Epidermal melanocyte (primary cell): ENCODE data around the gene SOX21.

ENCODE experiments used
- DNase-seq: peaks from one replicate; pipeline ENCODE4 v3.0.0; 2011; ENCODE audit warnings: low spot score; ENCODE audit not compliant: insufficient read length

The SOX21 gene

DNA sequence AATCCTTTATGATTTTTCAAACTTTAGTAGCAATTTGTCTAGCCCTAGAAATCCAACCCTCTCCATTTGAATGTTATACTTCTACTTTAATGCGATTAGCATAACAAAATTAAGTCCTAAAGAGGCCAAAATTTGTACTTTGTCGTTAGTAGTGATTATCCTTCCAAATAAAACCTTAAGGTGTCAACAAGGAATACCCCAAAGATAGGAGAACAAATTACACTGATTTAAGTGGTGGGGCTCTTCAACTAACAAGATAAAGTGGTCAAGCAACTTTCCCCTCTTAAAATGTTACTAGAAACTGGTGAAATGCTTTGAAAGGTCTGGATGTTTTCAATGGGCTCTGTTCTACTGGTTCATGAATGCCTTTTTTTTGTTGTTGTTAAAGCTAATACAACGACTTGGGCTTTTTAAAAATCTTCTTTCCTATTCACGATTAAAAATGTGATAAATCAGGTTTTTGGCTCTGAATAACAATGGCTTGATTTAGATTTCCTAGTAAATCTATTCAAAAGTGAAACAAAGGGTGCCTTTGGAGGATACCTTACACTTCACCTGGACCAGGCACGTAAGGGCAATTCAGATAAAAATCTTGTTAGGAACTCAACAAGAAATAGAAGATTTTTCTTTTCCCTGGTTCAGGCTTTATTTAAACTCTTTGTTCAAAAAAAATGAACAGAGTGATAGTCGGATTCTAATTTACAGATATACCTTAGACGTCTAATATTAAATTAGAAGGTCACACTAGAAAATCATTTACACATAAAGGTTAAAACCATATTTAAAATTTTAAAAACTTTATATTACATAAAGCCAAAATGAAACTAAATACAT lies 3.1 kb downstream of the SOX21 start:
- DNase-seq: no peak

DNA sequence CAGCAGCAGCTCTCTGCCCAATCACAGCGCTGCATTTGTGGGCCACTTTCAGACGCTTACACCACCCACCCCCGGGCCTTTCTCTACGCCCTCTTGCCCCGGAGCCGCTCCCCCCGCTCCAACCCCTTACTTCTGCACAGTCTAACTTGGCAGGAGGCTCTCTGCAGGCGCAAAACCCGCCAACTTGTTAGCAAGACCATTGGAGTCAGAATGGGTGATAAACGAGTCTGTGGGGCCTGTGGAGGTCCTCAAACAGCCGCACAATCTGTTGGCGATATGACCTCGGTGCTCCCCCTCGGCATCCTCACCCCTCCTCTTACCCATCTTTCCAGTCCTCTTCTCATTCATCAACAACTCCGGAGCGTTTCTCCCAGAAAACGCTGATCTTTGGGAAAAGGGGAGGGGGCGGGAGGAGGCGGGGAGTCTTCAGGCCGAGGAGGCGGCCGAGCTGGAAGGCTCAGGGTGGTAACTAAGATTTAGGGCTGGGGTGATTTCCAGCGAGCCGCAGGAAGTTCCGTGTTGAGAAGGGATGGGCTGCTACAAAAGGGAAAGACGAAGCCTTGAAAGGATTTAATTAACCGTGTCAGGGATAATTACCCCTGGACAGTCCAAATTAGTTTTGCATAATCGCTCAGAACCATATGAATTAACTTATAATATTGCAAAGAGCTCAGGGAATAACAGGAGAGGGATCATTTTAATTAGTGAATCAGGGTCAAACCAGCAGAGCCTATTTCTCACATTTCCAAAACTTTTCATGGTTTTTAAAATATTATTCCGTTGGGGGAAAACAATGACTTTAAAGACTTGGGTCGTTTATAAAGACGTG lies 4.1 kb downstream of the SOX21 start:
- DNase-seq: no peak

DNA sequence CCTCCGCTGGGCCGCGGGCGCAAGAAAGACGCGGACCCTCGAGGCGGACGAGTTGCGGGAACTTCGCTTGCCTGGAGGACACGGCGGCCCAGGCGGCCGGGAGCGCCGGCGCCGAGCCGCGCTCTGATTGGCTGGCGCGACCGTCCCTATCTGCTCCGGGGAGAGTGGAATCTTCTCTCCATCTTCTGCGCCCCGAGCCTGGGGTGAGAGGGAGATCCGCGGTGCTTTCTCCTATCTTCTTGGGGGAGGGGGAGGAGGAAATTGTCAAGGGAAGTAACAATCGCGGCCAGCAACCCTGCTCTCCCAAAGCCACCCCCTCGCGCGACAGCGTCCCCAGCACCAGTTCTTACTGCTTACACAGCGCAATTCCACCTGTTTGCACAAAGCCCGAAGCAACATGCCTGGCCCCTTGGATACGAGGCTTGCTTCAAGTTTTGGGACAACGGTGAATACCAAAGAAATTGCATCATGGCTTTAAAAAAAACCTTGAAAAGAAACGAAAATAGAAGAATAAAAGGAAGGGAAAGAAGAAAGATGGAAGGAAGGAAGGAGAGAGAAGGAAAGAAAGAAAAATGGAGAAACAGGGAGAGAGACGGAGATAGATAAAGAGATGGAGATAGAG lies 4.8 kb downstream of the SOX21 start:
- DNase-seq: no peak

DNA sequence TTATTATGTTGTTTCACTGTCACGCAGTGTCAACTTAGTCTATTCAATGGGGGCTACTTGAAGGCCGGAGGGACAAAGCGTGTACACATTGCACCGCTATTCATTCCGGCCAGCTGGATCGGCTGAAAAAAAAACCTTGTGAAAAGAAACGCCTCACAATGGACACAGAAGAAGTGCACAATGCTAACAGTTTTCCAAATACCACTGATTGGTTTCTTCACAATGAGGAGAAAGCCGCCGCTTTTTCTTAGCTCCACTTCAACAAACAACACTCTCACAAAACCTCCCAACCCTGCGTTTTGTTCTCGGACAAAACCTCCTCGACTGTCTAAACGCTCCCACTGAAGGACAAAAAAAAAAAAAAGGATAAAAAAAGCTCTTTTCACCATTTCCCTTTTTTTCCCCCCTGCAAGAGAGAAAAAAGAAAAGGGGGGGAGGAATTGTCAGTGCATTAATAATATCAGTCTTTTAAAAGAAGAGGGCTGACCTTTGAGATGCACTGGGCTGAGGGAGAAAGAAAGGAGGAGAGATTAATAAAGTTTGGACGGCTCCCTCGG lies 5.4 kb downstream of the SOX21 start:
- no peak for DNase-seq

DNA sequence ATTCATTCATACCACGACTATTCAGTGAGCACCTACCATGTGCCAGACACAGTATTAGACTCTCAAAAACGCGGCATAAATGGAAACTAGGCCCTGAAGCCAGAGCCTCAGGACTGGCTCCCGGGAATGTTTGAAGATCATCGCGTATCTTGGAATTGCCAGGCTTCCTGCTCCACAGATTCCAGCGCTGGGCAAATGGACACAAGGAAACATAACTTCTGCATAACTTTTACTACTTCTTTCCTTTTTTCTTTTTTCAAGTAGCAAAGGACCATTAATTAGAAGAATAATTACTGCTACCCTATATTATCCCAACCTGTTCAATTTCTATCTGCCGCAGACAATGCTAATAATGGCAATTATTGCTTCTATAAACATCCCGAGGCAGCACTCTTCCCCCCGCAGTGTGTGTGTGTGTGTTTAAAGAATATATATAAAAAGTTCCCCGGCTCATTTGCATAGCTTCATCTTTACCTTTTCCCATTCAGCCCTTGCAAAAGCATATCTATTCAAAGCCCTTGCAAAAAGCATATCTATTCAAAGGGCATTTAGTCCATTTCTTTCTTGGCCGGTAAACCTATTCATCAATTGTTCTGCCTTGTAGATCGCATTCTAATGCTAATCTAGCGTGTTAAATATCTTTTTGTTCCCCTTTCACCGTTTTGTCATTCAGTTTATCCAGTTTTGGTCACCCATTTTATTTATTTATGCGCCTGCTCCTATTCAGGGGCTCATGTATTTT lies 6.1 kb downstream of the SOX21 start:
- DNase-seq: no peak

DNA sequence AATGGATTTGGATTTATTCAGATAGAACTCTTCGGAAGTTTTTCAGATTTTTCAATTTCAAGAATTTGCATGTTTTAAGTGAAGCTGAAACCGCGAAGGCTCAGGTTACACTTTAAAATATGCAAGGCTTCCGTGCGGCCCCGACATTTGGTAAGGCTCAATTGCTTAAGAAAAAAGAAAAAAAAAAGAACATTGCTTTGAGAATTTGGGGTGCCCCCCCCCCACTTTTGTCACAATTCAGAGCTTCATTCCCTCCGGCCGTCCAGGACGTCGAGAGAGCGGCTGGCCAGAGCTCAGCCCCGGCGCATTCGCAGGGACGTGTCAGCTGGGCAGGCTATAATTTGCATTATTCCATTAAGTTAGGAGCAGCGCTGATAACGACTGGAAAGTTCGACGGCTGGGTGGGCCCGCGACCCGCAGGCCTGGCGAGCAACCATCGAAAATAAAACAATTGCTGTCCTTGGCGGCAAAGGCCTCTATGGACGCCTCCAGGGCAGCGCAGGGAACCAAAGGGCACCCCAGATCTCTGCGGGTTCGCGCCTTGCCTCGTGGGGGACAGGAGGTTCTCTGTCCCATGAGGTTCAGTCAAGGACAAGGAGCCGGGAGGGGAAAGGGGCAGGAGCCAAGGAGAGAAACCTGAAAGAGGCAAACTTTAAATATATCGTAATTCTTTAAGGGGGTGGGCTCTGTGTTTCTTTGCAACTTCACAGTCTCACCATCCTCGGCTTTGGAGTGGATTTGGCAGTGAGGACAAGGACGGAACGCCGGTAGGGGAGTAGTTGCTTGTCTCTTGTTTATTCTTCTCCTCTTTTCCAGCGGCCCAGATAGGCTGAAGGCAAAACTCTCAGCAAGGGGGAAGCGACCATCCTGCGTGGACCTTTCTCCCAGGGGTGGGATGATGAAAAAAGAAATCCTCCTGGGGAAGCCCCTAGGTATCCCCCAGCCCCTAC lies 7.0 kb downstream of the SOX21 start:
- no peak for DNase-seq

DNA sequence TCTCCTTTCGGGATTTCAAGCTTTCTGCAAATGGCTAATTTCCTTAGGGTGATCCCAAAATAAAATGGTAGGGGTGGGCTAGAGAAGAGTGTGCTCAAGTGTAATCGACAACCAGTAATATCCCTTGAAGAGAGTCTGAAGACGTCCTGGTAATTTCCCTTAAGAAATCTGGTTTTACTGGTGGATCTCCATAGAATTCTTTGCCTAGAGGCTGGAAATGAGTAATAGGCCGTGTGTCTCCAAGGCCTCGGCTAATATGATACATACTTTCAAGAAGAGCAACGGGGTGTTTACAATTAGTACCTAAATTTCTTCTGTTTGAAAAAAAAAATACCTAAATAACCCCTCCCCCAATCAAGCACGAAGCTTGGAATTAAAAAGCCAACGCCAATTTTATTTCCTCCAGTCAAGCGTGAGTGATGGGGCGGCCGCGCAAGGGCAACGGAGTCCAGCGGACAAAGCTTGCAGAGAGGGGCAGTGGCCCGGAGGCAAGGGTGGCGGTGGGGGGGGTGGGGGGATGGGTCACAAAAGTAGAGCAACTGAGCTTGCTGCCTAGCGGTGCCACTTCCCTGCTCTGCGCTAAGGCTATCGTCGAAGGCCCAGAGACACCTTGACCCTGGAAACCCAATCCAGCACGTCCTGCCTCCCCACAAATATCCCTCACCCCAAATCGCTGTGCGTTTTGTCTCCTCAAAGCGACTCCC lies 7.8 kb downstream of the SOX21 start:
- no peak for DNase-seq

DNA sequence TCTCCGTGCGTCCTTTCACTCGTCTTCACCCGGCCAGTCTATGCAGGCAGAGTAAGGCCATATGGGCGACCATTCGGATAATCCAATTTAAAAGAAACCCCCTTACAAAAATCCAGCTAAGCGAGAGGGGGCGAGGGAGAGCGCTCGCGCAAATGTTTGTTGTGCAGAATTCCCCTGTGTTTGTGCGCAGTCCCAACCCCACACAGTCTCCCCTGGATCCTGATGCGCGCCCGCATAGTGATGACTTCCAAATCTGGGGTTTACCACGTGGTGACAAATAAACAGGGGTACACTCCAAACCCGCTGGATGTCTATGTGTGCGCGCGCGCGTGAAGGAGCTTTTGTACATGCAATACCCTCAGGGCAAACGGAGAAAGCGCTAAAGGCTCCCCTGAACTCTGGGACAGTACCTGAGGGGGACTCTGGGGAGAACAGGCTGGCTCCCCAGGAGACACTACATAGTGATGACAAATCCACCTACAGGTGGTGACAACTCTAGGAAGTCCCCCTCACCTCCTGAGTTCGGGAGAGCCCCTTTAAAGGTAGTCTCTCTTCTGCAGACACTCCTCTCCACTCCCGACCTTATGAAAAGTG lies 8.5 kb downstream of the SOX21 start:
- DNase-seq: no peak

DNA sequence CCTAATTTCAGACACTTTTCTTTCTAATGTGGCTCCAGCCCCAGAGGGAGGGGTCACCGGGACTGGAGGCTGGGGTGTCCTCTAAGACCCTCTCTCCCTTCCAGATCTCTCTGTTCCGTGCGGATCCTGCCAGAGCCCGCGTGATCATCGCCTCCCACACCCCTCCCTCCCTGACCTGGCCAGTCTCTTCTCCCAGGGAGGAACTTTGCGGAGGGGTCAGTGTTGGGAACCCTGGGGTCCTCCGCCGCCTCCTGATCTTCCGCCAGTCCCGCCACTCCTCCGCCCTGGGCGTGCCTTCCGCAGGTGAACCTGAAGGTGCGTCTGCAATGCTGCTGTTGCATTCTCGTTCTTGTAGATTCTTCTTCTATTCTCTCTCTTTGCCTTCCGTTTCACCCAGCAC lies 9.1 kb downstream of the SOX21 start:
- DNase-seq: no peak

DNA sequence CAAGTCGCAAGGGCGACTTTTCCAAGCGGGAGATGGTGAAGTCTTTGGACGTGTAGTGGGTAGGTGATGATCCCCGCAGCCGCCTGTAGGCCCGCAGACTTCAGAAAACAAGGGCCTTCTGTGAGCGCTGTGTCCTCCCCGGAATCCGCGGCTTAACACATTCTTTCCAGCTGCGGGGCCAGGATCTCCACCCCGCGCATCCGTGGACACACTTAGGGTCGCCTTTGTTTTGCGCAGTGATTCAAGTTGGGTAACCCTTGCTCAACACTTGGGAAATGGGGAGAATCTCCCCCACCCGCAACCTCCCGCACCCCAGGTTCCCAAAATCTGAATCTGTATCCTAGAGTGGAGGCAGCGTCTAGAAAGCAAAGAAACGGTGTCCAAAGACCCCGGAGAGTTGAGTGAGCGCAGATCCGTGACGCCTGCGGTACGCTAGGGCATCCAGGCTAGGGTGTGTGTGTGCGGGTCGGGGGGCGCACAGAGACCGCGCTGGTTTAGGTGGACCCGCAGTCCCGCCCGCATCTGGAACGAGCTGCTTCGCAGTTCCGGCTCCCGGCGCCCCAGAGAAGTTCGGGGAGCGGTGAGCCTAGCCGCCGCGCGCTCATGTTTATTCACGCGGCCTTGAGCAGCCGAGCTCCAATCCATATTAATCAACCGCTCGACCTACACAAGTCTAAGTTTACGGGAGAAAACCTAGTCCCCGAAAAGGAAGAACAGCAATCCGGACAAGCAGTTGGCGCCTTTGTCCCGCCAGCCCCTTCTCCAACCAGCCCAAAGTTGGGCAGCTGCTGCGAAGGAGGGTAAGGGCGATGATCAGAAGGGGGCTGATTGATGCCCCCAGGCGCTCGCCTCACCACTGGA lies 9.9 kb downstream of the SOX21 start:
- no peak for DNase-seq

DNA sequence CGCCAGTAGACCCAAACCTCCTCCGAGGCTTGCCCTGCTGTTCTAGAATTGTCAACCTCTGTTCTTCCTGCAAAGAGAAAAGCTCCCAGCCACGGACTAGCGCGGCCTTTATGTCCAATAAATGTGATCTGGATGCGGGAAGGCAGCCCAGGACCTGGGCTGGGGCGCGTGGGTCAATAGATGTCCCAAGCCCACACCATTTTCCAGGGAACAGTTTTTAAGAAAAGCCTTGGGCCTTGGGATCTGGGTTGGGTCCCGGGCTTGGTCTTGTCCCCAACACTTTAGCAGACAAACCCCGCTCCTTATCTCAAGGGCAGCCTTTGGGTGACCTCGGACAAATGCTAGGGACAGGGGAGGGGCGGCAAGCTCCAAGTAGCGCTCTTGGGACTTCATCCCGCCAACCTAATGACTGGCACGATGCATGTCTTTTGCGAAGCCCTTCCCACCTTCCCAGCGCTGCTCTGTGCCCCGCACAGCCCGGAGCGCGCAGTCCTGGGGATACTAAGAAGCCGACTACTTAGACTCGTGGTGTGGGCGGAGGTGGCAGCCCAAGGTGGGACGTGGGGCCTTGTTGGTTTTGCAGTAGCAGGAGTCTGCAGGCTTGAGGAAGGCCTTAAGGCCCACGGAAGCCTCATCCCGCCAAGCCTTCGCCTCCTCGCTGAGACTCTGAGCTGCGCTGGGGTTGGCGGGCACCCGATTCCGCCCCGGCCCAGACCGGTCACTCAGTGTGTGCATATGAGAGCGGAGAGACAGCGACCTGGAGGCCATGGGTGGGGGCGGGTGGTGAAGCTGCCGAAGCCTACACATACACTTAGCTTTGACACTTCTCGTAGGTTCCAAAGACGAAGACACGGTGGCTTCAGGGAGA lies 10.8 kb downstream of the SOX21 start:
- DNase-seq: no peak

DNA sequence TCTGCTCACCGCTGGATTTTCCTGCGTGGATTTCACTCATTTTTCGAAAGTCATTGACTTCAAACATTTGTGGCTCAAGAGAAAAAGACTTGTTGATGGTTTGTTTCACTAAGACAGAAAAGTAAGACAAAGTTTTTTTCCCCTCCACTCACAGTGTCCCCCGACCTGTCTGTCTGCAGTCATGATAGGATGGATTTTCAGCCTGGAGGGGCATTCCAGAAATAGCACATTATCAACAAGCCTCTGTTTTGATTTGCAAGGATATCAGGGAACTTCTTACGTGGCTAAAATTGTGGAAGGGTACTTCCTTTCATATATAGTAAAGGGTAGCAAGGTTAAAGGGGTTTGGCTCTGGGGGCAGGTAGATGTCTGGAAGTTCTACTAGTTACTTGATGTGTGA lies 11.8 kb downstream of the SOX21 start:
- DNase-seq: no peak

DNA sequence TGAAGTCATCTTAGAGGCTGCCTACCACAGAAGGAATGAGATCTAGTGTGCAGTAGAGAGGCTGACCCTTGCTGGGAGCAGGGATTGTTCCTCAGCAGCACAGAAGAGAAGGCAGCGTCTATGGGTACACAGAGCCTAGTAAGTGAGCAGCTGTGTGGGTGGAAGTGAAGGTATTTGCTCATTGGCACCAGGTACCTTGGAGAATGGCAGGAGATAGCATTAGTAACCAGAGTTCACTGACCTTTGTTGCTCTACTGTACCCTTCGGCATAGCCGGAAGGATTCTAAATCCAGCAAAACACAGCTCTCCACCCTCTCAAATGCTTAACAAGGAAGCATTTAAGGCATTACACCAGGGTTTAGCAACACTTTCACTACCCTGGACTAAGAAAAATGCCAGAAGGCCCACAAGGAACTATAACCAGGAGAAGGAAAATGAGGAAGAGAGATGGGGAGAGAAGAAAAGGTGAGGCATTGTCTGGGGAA lies 12.3 kb downstream of the SOX21 start:
- no peak for DNase-seq

DNA sequence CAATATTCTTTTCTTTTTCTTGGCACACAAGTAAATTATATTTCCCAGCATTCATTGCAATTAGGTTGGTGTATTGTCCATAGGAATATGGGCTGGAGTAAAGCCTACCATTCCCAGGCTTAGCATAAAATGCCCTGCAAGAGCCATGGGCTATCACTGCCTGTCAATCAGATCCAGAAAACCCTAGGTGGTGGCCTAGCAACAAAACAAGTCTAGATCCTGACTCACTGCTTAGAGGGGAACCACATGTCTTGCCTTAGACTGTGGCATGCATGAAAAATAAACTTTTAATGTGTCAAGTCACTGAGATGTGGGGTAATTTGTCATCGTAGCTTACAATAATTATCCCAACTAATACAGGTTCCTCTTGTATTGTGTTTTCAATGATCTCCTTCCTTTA lies 16.2 kb downstream of the SOX21 start:
- no peak for DNase-seq

DNA sequence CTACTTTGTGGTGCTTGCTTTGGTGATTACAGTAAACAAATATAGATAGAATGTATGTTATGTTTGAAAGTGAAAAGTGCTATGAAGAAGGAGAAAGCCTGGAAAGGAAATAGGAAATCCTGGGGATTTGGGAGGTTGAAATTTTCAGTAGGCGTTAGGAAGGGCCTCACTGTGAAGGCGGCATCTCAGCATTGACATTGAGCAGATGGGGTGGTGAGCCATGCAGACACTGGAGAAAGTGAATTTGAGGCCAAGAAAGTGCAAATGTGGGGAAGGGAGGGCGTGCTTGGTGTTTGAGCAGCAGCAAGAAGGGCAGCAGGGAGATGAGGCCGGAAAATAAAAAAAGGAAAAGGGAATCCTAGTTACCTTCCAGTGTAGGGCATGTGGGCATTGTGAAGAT lies 20.3 kb downstream of the SOX21 start:
- no peak for DNase-seq

DNA sequence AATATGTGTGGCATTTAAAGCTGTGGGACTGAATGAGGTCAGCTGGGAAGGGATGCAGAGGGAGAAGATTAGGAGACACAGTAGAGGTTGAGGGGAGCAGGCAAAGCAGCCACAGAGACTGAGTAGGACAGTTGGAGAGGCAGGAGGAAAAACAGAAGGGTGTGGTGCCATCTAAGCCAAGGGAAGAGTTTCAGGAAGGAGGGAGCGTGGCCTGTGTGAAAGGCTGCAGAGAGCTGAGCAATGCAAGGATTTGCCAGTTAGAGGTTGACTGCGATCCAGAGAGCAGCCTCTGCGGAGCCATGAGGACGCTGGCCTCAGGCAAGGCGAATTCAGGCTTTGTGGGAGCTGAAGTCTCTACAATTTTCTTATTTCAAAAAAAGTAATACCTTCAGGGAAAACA lies 28.9 kb downstream of the SOX21 start:
- DNase-seq: no peak

DNA sequence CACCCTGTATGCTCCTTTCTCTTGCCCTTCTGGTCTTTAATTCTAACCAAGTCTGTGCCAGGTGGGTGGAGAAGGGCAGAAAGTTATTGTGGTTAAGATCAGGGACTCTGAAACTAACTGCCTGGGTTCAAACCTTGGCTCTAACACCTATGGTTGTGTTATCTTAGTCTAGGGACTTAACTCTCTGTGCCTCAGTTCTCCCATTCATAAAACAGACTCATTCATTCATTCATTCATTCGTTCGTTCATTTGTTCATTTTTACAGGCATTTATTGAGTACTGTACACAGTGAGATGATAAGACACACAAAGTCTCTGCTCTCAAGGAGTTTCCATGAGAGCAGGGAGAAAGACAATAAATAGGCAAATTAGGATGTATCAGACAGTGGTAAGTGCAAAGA lies 30.1 kb downstream of the SOX21 start:
- DNase-seq: no peak
